HG03565 (cell line): Measurements from ENCODE around the gene RAC2.

ENCODE experiments used
- ATAC-seq: cut with Tn5 transposase; IDR thresholded peaks from one replicate; pipeline ENCODE4 v1.9.1; 2021; ENCODE audit warnings: mild to moderate bottlenecking, moderate library complexity; ENCODE audit not compliant: unreplicated experiment

Gene RAC2

GRCh38 chr22:37276776-37277175, 32.7 kb upstream of the RAC2 start:
- no peak for ATAC-seq

DNA sequence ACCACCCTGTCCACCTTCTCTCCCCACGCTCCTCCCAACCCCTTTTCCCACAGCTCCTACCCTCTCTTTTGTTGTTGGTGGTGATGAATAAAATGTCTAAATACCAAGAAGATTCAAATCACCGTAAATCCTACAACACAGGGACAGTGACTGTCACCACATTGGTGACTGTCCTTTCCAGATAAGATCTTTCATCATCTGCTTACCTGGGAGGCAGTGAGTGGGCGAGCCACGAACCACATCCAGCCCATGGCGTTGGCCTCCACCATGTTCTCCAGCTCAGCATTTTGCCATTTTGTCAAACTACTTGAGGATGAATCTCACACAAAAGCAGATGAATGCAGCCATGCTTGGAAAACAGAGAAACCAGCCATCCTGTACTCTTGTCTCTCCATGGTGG, 31.6 kb upstream of the RAC2 start:
- ATAC-seq = no peak

- no peak for ATAC-seq
Measured at GRCh38 chr22:37275134-37275533, 31.1 kb upstream of the RAC2 start.

- ATAC-seq = no peak
Measured at GRCh38 chr22:37274380-37274862, 30.4 kb upstream of the RAC2 start.

DNA sequence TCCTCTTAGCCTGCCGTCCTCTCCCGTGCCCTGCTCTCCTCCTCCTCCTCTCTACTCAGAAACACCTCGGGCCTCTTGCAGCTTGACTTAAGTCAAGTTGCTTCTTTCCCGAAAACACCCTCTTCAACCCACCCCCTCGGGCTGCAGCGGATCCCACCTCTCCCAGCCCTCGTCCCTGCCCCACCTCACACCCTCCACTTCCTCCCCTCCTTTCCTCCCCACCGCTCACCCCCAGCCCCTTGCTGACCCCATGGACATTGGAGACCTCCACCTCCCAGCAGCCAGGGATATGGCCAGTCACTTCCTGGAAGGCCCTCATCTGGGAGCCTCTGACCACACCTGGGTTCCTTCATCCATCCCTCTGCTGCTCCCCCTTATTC, 29.8 kb upstream of the RAC2 start:
- ATAC-seq = no peak

DNA sequence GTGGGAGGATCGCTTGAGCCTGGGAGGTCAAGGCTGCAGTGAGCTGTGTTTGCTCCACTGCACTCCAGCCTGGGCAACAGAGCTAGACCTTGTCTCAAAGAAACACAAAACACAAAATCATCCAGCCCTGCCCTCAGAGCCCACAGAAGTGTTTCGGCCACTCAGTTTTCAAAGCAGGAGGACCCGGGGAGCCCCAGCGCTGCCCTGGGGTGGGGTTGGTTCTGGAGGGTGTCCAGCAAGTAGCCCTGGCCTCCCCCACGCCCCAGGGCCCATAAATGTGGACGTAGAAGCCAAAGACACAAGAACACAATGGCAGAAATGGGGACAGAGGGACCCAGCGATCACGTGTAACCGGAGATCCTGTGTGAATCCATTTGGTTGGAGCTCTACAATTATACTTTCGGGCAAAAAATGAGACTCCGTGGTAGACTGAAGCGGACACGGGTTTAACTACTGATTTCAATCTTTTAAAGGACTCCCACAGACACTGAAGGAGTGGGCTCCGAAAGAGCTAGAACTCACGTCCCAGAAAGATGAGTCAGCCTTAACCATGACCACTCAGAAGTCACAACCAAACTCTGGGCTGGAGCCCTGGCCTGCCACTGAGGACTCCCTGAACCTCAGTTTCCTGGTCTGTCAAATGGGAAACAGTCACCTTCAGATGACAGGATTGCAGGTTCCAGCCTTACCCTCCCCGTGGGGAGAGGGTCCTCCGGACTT, 29.2 kb upstream of the RAC2 start:
- ATAC-seq = no peak

DNA sequence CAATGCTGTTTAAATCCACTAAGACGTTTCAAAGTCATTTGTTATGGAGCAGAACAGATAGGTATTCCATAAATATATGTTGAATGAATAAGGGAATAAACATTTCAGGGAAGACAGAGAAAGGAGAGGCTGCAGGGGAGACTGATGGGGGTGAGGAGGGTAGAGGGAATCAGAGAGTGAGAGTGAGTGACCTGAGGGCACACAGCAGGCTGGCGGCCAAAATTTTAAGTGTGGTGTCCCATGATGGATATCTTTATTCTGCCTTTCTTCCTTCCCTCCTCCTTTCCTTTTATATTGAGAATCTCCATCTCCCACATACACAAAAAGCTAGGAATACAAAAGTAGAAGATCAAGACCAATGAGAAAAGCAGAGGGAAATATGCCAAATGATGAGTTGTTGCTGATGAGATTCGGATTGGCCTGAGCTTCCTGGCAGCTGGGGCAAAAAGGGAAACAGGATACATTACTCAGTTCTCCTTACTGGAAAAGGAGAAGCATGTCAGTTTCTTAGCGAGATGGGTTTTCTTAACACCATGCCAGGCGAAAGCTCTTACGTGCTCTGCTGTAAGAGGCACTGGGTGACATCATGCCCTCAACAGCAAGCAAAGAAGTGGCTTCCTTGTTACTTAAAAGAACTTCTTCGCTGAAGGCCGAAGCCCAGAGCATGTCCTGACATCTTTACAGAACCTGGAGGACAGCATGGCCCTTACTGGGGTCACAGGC, 27.0 kb upstream of the RAC2 start:
- no peak for ATAC-seq

DNA sequence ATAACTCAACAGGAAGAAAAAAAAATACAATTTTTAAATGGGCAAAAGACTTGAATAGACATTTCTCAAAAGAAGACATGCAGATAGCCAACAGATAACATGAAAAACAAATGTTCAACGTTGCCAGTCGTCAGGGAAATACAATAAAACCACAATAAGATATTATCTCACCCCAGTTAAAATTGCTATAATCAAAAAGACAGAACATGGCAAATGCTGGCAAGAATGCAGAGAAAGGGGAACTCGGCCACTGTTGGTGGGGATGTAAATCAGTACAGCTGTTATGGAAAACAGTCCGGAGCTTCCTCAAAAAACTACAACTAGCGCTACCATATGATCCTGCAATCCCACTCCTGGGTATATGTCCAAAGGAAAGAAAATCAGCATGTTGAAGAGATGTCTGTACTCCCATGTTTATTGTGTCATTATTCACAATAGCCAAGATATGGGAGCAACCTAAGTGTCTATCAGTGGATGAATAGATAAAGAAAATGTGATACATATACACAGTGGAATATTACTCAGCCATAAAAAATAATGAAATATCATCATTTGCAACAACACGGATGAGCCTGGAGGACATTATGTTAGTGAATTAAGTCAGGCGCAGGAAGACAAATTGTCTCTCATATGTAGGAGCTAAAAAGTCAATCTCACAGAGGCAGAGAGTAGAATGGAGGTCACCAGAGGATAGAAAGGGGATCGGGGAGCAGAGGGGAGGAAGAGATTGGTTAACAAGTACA, 26.0 kb upstream of the RAC2 start:
- ATAC-seq = no peak

DNA sequence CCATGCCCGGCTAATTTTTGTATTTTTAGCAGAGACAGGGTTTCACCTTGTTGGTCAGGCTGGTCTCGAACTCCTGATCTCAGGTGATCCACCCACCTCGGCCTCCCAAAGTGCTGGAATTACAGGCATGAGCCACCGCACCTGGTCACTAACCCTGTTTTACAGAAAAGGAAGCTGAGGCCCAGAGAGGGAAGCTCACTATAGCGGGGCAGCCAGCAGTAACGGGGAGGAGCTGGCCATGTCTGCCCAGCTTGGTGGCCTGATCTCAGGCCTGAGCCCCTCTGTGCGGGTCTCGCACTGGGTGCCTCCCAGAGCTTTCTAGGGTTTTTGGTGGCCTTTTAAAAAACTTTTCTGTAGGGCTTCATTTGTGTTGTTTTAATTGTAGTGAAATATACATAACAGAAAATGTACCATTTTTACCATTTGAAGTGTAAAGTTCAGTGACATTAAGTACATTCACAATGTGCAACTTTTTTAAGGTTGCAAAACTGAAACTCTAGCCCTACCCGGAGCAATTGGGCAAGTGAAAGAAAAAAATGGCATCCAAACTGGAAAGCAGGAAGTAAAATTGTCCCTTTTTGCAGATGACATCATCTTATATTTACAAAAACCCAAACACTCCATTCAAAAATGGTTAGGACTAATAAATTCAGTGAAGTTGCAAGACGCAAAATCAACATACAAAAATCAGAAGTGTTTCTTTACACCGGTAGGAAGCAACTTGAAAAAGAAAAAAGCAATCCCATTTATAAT, 23.8 kb upstream of the RAC2 start:
- no peak for ATAC-seq

DNA sequence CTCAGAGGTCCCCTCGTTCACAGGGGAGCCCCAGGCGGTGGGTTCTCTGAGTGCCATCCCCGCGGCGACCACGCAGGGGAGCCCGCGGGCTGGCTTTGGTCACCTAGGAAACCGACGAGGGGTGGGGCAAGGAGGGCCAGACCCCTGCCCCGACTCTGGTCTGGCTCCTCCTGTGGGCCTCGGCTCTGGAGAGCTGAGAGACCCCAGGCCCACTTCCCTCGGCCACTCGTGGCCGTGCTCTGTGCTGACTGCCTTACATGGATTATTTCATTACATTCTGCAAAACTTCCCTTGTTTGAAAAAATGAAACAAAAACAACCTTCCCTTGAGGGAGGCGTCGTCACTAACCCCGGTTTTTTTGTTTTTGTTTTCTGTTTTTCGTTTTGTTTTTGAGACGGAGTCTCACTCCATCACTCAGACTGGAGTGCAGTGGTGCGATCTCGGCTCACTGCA, 23.1 kb upstream of the RAC2 start:
- ATAC-seq = no peak

GRCh38 chr22:37266581-37267134, 22.6 kb upstream of the RAC2 start:
- no peak for ATAC-seq

- ATAC-seq = no peak
Measured at GRCh38 chr22:37263966-37264887, 20.2 kb upstream of the RAC2 start.

DNA sequence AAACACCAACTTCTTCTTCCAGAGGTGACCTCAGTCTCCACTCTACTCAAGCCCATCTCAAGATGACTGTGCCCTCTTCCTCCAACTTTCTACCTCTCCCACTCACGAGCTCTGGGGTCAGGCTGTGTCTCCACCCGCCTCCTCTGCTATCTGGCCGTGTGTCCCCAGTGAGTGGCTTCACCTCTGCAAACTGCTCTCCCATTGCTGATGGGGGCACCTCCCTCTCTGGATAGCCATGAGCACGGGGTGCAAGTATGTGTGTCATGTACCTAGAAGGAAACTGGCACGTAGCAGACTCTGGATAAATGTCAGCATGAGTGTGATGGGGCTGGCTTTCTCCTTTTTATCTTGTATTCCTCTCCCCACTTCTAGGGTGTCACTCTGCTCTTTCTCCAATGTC, 18.3 kb upstream of the RAC2 start:
- ATAC-seq = no peak

DNA sequence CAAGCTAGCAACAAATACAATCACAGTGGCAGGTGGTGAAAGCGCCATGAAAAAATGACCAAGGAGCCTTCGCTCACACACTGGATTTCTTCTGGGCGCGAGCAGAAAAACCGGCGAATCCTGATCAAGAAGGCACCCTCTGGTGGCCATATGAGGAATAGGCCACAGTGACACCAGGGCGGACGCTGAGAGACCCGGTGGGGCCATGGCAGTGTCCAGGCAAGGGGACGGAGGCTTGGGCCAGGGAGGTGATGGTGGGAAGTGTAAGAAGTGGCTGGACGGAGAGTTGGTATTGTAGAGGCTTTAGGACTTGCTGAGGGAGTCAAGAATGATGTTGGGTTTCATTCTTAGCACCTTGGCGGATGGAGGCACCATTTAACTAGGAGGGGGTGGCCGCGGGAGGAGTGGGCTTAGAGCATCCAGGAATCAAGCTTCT, 16.9 kb upstream of the RAC2 start:
- no peak for ATAC-seq

DNA sequence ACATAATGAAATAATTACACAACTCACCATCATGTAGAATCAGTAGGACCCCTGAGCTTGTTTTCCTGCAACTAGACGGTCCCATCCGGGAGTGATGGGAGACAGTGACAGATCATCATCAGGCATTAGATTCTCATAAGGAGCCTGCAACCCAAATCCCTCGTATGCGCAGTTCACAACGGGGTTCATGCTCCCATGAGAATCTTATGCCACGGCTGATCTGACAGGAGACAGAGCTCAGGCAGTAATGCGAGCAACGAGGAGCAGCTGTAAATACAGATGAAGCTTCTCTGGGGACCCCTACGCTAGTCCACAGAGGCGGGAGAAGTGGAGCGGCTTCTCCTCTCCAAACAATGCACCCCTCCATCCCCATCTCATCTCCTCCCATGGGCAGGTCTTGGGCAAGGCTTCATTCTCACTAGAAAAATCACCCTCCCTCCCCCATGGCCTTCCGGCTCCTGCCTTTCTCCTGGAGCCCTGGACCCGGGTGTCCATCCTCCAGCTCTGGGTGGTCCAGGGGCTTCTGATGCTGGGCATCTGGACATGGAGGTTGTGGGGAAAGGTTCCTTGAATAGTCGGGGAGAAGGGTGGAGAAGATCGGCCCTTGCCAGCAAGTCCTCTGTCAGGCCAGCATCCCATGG, 16.2 kb upstream of the RAC2 start:
- ATAC-seq = no peak

DNA sequence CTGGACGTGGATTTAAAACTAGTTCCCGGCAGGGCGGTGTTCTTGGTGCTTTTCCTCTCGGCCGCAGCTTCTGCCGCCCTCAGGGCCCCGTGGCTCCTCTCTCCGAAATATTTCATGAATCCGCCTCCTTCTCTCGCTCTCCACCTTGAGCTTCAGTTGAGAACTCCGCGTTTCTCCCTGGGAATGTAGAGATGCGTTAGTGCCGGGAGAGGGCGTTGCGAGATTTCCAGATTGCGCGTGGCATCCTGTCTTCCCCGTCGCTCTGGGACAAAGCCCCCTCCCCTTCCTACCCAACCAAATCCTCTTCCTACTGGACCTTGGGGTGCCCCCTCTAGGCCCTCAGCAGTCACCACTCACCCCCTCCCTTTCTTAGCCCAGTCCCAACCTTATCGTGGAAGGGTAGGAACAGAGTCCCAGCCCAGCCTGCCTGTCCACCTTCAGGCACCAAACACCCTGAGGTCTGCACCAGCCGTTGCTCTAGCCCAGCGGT, 15.5 kb upstream of the RAC2 start:
- no peak for ATAC-seq

DNA sequence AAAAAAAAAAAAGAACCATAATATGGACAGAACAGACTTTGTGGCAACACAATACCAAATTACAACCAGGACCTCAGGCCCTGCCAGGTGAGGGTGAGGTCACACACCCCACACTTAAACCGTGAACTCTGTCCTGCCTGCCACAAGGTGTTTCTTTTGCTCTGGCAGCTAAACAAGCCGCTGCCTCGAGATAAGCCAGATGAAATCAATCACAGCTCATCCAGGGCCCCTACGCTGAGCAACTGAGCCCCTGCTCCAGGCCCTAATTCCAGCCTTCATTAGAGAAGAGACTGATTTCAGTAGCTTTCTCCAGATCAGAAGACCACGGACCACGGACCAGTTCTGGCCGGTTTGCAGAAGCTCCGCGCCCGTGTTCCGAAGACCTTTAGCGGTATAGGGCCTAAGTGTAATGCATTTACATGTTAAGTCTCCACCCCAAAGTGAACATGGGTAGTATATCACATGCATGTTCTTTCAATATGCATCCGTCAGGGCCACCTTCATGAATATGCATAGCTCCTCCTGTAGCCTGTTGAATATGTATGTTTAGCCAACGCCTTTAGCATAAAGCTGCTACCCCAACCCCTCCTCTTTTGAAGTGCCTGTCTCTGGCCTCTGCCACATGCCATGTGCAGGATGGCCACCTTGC, 14.8 kb upstream of the RAC2 start:
- ATAC-seq = no peak

- no peak for ATAC-seq
Measured at GRCh38 chr22:37258005-37258752, 14.1 kb upstream of the RAC2 start.
